ENCODE results near the gene SGCG.

SGCG gene

DNA sequence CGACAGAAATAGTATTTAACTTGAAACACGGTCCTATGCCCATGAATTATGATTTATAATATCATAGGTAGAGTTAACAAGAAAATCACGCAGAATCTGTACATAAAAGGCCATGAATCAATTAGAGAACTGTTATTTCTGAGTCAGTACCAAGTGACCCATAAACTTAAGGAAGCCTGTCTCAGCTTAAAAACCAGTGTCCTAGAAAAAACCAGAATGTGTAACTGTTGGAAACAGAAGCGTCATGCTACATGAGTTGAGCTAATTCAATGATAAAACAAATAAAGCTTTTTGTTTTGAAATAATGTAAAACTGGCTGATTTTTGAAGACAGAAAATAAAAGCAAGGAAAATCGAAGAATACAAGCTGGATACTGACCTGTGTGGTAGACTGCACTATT, 34.8 kb upstream of the SGCG start:
- TF ChIP-seq TAF1 (IDR thresholded peaks at IDR 0.05; ENCODE audit: borderline replicate concordance, insufficient read depth, low read length) = no peak
- TF ChIP-seq SIN3A (IDR thresholded peaks at IDR 0.05; ENCODE audit: borderline replicate concordance, insufficient read depth, low read length) = no peak
- TF ChIP-seq FOXP2 (optimal IDR thresholded peaks at IDR 0.05; ENCODE audit: borderline replicate concordance, extremely low read depth, extremely low read length, insufficient read depth) = no peak
- TF ChIP-seq, protein P1, sequence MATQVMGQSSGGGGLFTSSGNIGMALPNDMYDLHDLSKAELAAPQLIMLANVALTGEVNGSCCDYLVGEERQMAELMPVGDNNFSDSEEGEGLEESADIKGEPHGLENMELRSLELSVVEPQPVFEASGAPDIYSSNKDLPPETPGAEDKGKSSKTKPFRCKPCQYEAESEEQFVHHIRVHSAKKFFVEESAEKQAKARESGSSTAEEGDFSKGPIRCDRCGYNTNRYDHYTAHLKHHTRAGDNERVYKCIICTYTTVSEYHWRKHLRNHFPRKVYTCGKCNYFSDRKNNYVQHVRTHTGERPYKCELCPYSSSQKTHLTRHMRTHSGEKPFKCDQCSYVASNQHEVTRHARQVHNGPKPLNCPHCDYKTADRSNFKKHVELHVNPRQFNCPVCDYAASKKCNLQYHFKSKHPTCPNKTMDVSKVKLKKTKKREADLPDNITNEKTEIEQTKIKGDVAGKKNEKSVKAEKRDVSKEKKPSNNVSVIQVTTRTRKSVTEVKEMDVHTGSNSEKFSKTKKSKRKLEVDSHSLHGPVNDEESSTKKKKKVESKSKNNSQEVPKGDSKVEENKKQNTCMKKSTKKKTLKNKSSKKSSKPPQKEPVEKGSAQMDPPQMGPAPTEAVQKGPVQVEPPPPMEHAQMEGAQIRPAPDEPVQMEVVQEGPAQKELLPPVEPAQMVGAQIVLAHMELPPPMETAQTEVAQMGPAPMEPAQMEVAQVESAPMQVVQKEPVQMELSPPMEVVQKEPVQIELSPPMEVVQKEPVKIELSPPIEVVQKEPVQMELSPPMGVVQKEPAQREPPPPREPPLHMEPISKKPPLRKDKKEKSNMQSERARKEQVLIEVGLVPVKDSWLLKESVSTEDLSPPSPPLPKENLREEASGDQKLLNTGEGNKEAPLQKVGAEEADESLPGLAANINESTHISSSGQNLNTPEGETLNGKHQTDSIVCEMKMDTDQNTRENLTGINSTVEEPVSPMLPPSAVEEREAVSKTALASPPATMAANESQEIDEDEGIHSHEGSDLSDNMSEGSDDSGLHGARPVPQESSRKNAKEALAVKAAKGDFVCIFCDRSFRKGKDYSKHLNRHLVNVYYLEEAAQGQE (IDR thresholded peaks at IDR 0.05; ENCODE audit: insufficient read depth in 1 of 2, low read depth in 2 of 2, low read length in 2 of 2) = no peak
- no peak for TF ChIP-seq POLR2AphosphoS5 (IDR thresholded peaks at IDR 0.05; ENCODE audit: low read depth, low read length)

- TF ChIP-seq SIN3A (IDR thresholded peaks at IDR 0.05; ENCODE audit: borderline replicate concordance, insufficient read depth, low read length) (no peak), POLR2AphosphoS5 (IDR thresholded peaks at IDR 0.05; ENCODE audit: low read depth, low read length) (no peak), FOXP2 (optimal IDR thresholded peaks at IDR 0.05; ENCODE audit: borderline replicate concordance, extremely low read depth, extremely low read length, insufficient read depth) (no peak), TAF1 (IDR thresholded peaks at IDR 0.05; ENCODE audit: borderline replicate concordance, insufficient read depth, low read length) (no peak)
- TF ChIP-seq, protein P1 (IDR thresholded peaks at IDR 0.05; ENCODE audit: insufficient read depth in 1 of 2, low read depth in 2 of 2, low read length in 2 of 2) = no peak
Measured at GRCh38 chr13:23146811-23147625, 33.8 kb upstream of the SGCG start.

DNA sequence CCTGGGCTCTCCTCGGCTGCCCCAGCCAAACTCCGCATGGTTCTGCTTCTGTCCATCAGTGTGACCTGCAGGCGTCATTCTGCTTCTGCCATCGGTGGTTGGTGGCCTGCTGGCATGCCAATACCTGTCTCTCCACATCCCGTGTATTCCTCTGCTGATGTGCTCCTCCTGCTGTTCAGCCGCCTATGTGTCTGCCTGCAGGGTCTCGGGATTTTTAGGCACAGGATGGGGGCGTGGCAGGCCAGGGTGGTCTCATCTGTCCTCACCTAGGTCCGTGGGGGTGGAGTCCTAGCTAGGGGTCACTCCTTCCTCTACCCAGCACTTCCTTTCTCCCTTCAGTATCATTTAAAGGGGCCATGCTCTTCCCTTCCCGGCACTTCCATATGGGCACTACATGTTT, 33.0 kb upstream of the SGCG start:
- TF ChIP-seq POLR2AphosphoS5 (IDR thresholded peaks at IDR 0.05; ENCODE audit: low read depth, low read length) (no peak), SIN3A (IDR thresholded peaks at IDR 0.05; ENCODE audit: borderline replicate concordance, insufficient read depth, low read length) (no peak), TAF1 (IDR thresholded peaks at IDR 0.05; ENCODE audit: borderline replicate concordance, insufficient read depth, low read length) (no peak), FOXP2 (optimal IDR thresholded peaks at IDR 0.05; ENCODE audit: borderline replicate concordance, extremely low read depth, extremely low read length, insufficient read depth) (no peak)
- TF ChIP-seq, protein P1 (IDR thresholded peaks at IDR 0.05; ENCODE audit: insufficient read depth in 1 of 2, low read depth in 2 of 2, low read length in 2 of 2) = no peak

DNA sequence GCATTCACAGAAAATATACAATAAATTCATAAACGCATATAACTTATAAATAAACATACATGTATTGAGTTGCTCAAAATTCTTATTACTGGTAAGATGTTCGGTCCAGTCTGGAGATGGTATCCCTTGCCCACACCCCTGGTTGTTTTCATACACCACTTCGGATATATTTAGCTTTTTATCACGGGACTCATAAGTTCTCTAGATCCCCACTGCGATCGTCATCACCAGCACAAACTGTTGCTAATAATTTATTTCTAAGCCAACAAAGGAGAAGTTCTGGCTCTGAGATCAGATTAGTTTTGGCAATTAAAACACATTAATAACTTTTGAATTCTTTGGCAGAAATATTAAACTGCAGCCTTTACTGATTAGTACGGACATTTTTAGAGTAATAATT, 23.0 kb upstream of the SGCG start:
- no peak for TF ChIP-seq SIN3A (IDR thresholded peaks at IDR 0.05; ENCODE audit: borderline replicate concordance, insufficient read depth, low read length)

DNA sequence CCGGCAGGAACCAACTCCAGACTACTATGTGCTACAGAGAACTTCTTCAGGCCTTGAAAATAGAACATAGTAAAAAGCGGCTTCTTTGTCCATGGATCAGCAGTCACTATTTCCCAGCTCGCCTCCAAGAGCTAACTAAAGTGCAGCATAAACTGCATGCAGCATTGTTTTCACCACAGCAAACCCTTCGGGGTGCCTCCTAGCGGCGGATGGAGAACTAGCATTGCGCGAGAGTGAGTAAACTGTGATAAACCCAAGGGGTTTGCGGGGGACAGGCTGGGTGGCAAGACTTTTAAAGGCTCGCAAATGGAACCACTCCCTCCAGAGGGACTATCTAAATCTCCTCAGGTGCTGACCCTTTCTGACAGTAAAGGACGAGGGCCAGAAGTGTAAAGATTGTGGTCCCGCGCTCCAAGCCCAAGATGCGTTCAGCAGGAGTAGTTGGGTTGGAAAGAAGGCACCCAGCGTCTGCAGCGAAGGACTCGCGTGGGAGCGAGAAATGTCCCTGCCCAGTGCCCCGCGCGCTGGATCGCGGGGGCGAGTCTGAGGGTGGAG, 21.5 kb upstream of the SGCG start:
- TF ChIP-seq POLR2AphosphoS5 (IDR thresholded peaks at IDR 0.05; ENCODE audit: low read depth, low read length) (no peak), SIN3A (IDR thresholded peaks at IDR 0.05; ENCODE audit: borderline replicate concordance, insufficient read depth, low read length) (no peak), FOXP2 (optimal IDR thresholded peaks at IDR 0.05; ENCODE audit: borderline replicate concordance, extremely low read depth, extremely low read length, insufficient read depth) (no peak), TAF1 (IDR thresholded peaks at IDR 0.05; ENCODE audit: borderline replicate concordance, insufficient read depth, low read length) (no peak)
- TF ChIP-seq, protein P1 (IDR thresholded peaks at IDR 0.05; ENCODE audit: insufficient read depth in 1 of 2, low read depth in 2 of 2, low read length in 2 of 2) = no peak
